Measurements from ENCODE around the gene MAD1L1. TPM values are rescaled to one million over a fixed set of nuclear protein-coding genes. Genes with fewer than 3 reads are reported as not detected.
A peak's percentile ranks its signal among the peaks of the same experiment; 100 is the strongest.
"Not testable (repeated sequence)": the region's sequence is repeated elsewhere in the genome, so short reads cannot be mapped to it uniquely, and the experiment has no call there.

Gene MAD1L1
- total and polyA plus RNA-seq, 2 of the 13 experiments (the other 11 are each of a cell fraction or from before 2014, with no cell fraction given), result 17.4 to 64.7 TPM

GRCh38 chr7:1875392-1876199 lies 357.1 kb downstream of the MAD1L1 start (continued):
- TF ChIP-seq FOXP1, CREB1, SP1, LCORL (IDR thresholded peaks at IDR 0.05): not testable (repeated sequence)
- TF ChIP-seq FOXP1 (CRISPR knock-in tag; IDR thresholded peaks at IDR 0.05) (0 out of 2 replicates have a peak, but pooled peaks have one; percentile 16), KLF16 (CRISPR knock-in tag; IDR thresholded peaks at IDR 0.05) (0 out of 4 replicates have a peak, but pooled peaks of 1 of the 2 experiments have one; percentile 24), TARDBP (CRISPR knock-in tag; IDR thresholded peaks at IDR 0.05) (0 out of 2 replicates have a peak, but pooled peaks have one; percentile 38), CREB1 (CRISPR knock-in tag; IDR thresholded peaks at IDR 0.05) (0 out of 2 replicates have a peak, but pooled peaks have one; percentile 32), TFAP4 (IDR thresholded peaks at IDR 0.05; ENCODE audit: borderline replicate concordance, low read depth) (peak; percentile 51; the same call in 1 of the 2 replicates), ZNF598 (CRISPR knock-in tag; IDR thresholded peaks at IDR 0.05; ENCODE audit: borderline replicate concordance) (0 out of 2 replicates have a peak, but pooled peaks have one; percentile 32), NR2F6 (IDR thresholded peaks at IDR 0.05) (peak; percentile 53), NR2F6 (CRISPR knock-in tag; IDR thresholded peaks at IDR 0.05) (peak; percentile 51), NR2C2 (CRISPR knock-in tag; IDR thresholded peaks at IDR 0.05; ENCODE audit: borderline replicate concordance) (0 out of 2 replicates have a peak, but pooled peaks have one; percentile 26), ZNF792 (CRISPR knock-in tag; IDR thresholded peaks at IDR 0.05) (0 out of 2 replicates have a peak, but pooled peaks have one; percentile 19), TEAD3 (CRISPR knock-in tag; optimal IDR thresholded peaks at IDR 0.05; ENCODE audit: borderline replicate concordance) (peak; percentile 69), ZBTB33 (CRISPR knock-in tag; IDR thresholded peaks at IDR 0.05) (peak; percentile 27; the same call in 1 of the 2 replicates), MEF2D (CRISPR knock-in tag; IDR thresholded peaks at IDR 0.05) (0 out of 2 replicates have a peak, but pooled peaks have one; percentile 14), SP1 (CRISPR knock-in tag; IDR thresholded peaks at IDR 0.05) (0 out of 2 replicates have a peak, but pooled peaks have one; percentile 35), LCORL (CRISPR knock-in tag; IDR thresholded peaks at IDR 0.05) (peak; percentile 76; the same call in 1 of the 2 replicates), MED1 (CRISPR knock-in tag; IDR thresholded peaks at IDR 0.05) (peak; percentile 26; the same call in 1 of the 2 replicates), POGZ (CRISPR knock-in tag; IDR thresholded peaks at IDR 0.05) (0 out of 2 replicates have a peak, but pooled peaks have one; percentile 8), STAG1 (CRISPR knock-in tag; IDR thresholded peaks at IDR 0.05) (peak; percentile 39), GABPB1 (CRISPR knock-in tag; IDR thresholded peaks at IDR 0.05) (0 out of 2 replicates have a peak, but pooled peaks have one; percentile 15), SOX5 (CRISPR knock-in tag; IDR thresholded peaks at IDR 0.05; ENCODE audit: borderline replicate concordance) (peak; percentile 36; the same call in 1 of the 2 replicates), ZMYM2 (CRISPR knock-in tag; IDR thresholded peaks at IDR 0.05) (0 out of 2 replicates have a peak, but pooled peaks have one; percentile 31), GATAD2A (CRISPR knock-in tag; IDR thresholded peaks at IDR 0.05) (peak; percentile 30), THRA (CRISPR knock-in tag; IDR thresholded peaks at IDR 0.05; ENCODE audit: borderline replicate concordance) (0 out of 2 replicates have a peak, but pooled peaks have one; percentile 10), ZBTB38 (CRISPR knock-in tag; IDR thresholded peaks at IDR 0.05) (peak; percentile 33; the same call in 1 of the 2 replicates), HNRNPL (IDR thresholded peaks at IDR 0.05; ENCODE audit: low read depth, low read length) (0 out of 2 replicates have a peak, but pooled peaks have one; percentile 40)

All from HepG2 (cell line).